Tibial artery (tissue), 4 donors: ENCODE results near the gene CXCL11.

ENCODE experiments used
- DNase-seq, 2 donors: peaks; one replicate each; pipeline ENCODE4 v3.0.0-alpha.2; 2019
- H3K27ac ChIP-seq, 2 donors: fragments of 200-600 bp; sonication (generic) in 1 of 2; 1 replicate in 1 of 2; 2 replicates in 1 of 2; pipeline ENCODE4 v1.5.1; 2018 to 2019; ENCODE audit warnings: mild to moderate bottlenecking in 1 of 2
- H3K27me3 ChIP-seq, 2 donors: fragments of 200-600 bp; sonication (generic) in 1 of 2; one replicate each; pipeline versions ENCODE4 v1.5.1 to v1.6.0; 2016 to 2019
- H3K36me3 ChIP-seq, 3 donors: fragments of 200-600 bp; sonication (generic) in 2 of 3; one replicate each; pipeline ENCODE4 v1.5.1; 2016 to 2019; ENCODE audit warnings: mild to moderate bottlenecking in 2 of 3
- H3K4me1 ChIP-seq, 4 donors: fragments of 200-600 bp; sonication (generic) in 2 of 4; 1 replicate in 3 of 4; 2 replicates in 1 of 4; pipeline ENCODE4 v1.5.1; 2016 to 2019
- H3K4me3 ChIP-seq, 2 donors: fragments of 200-600 bp; sonication (generic) in 1 of 2; 1 replicate in 1 of 2; 2 replicates in 1 of 2; pipeline ENCODE4 v1.5.1; 2018 to 2019; ENCODE audit warnings: mild to moderate bottlenecking in 2 of 2
- H3K9me3 ChIP-seq, 3 donors: fragments of 200-600 bp; sonication (generic) in 1 of 3; one replicate each; pipeline ENCODE4 v1.5.1; 2016 to 2019
- intact Hi-C: fragments of 100-400 bp; cut with DNase I; formaldehyde crosslinking; loops from one replicate; pipeline ENCODE4 v1.15.0; 2023; ENCODE audit warnings: low total_unique reads
- TF ChIP-seq, protein P1 (sequence below), 2 experiments: fragments of 200-600 bp in 1 of 2; fragments of 450-650 bp in 1 of 2; IDR thresholded peaks; one replicate each; pipeline ENCODE4 v1.5.1; 2017 to 2019; ENCODE audit warnings: antibody characterized with exemption in 2 of 2, mild to moderate bottlenecking in 1 of 2, moderate library complexity in 1 of 2

Gene CXCL11

GRCh38 chr4:76061421-76061820, 25.6 kb upstream of the CXCL11 start:
- intact Hi-C loops, result no loop called here
- Histone ChIP-seq H3K27ac (no peak overlapping the region), H3K4me1 (no peaks in the 10 kb centered on the region), H3K27me3 (peaks cover 0 to 2% of the 10 kb centered on the region in 2 donors), H3K4me3 (no peak overlapping the region), H3K9me3 (no peaks in the 10 kb centered on the region), H3K36me3 (no peaks in the 10 kb centered on the region)
- DNase-seq, result no peak
- TF ChIP-seq, protein P1, sequence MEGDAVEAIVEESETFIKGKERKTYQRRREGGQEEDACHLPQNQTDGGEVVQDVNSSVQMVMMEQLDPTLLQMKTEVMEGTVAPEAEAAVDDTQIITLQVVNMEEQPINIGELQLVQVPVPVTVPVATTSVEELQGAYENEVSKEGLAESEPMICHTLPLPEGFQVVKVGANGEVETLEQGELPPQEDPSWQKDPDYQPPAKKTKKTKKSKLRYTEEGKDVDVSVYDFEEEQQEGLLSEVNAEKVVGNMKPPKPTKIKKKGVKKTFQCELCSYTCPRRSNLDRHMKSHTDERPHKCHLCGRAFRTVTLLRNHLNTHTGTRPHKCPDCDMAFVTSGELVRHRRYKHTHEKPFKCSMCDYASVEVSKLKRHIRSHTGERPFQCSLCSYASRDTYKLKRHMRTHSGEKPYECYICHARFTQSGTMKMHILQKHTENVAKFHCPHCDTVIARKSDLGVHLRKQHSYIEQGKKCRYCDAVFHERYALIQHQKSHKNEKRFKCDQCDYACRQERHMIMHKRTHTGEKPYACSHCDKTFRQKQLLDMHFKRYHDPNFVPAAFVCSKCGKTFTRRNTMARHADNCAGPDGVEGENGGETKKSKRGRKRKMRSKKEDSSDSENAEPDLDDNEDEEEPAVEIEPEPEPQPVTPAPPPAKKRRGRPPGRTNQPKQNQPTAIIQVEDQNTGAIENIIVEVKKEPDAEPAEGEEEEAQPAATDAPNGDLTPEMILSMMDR (IDR thresholded peaks at IDR 0.05), result no peak

DNA sequence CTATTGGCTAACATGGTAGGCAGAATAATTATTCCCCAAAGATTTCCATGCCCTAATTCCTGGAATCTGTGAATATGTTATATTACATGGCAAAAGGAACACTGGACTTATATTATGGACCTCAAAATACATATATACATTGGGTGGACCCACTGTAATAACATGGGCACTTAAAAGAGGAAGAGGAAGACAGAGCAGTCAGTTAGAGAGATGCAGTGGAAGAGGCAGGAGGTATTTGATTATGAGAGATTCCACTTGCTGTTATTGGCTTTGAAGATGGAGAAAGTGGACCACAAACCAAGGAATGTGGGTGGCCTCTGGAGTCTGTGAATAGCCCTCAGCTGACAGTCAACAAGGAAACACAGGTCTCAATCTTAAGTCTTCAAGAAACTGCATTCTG, 24.6 kb upstream of the CXCL11 start:
- H3K4me3 ChIP-seq, result no peak overlapping the region
- TF ChIP-seq, protein P1 (IDR thresholded peaks at IDR 0.05), result no peak
- H3K9me3 ChIP-seq, result no peaks in the 10 kb centered on the region
- no peaks in the 10 kb centered on the region for H3K4me1 ChIP-seq
- intact Hi-C loops, result no loop called here
- no peak for DNase-seq
- peaks cover 0 to 9% of the 10 kb centered on the region in 2 donors for H3K27me3 ChIP-seq
- no peak overlapping the region for H3K27ac ChIP-seq
- no peaks in the 10 kb centered on the region for H3K36me3 ChIP-seq

DNA sequence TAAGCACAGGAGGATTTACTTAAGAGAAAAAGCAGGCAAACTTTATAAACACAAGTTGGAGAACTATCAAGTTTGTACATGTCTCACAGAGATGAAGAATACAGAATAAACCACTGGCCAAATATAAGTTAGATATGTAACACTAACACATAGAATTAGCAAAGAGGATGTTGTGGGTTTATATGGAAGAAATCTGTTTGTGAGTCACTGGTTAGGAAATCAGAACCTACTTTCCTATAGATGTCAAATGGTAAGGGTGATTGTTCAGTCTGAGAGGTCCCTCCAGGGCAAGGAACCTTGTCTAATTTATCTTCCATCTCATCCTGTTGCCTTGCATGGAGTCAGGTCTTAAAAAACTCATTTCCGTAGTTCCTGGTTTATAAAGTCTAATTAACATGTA, 23.9 kb upstream of the CXCL11 start:
- H3K4me1 ChIP-seq, result no peaks in the 10 kb centered on the region
- H3K4me3 ChIP-seq, result no peak overlapping the region
- no peaks in the 10 kb centered on the region for H3K36me3 ChIP-seq
- no peaks in the 10 kb centered on the region for H3K9me3 ChIP-seq
- H3K27ac ChIP-seq, result no peak overlapping the region
- no peak for DNase-seq
- intact Hi-C loops, result no loop called here
- peaks cover 0 to 13% of the 10 kb centered on the region in 2 donors for H3K27me3 ChIP-seq
- TF ChIP-seq, protein P1 (IDR thresholded peaks at IDR 0.05), result no peak

DNA sequence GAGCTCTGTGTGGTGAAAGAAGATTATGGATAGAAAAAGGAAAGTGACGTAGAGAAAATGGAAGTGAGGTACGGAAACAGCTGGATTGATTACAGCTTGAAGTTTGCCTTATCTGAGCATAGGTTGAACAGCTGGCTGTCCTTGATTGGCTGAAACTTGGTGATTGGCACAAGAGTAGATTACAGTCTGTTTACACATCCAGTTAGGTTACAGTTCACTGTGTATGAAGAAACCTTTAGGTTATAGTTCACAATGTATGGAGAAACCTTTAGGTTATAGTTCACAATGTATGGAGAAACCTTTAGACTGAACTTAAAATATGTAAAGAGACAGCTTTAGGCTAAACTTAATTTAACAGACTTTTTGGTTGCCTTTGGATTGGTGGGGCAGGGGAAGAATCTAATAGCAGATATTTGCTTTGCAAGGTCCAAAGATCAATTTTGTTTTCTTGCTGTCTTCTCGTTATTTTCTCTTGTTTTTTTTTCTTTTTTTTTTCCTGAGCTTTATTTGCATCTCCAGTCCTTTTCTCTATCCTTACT, 23.1 kb upstream of the CXCL11 start:
- intact Hi-C loops, result no loop called here
- TF ChIP-seq, protein P1 (IDR thresholded peaks at IDR 0.05), result no peak
- peaks cover 0 to 17% of the 10 kb centered on the region in 2 donors for H3K27me3 ChIP-seq
- H3K4me3 ChIP-seq, result no peak overlapping the region
- no peak for DNase-seq
- H3K4me1 ChIP-seq, result no peaks in the 10 kb centered on the region
- no peaks in the 10 kb centered on the region for H3K36me3 ChIP-seq
- H3K9me3 ChIP-seq, result no peaks in the 10 kb centered on the region
- H3K27ac ChIP-seq, result no peak overlapping the region

GRCh38 chr4:76058302-76058701, 22.4 kb upstream of the CXCL11 start:
- no peak for DNase-seq

More at GRCh38 chr4:76058302-76058701, 22.4 kb upstream of the CXCL11 start:
- H3K27me3 ChIP-seq, result peaks cover 0 to 17% of the 10 kb centered on the region in 2 donors
- no peak overlapping the region for H3K4me3 ChIP-seq
- no peaks in the 10 kb centered on the region for H3K36me3 ChIP-seq
- TF ChIP-seq, protein P1 (IDR thresholded peaks at IDR 0.05), result no peak
- H3K27ac ChIP-seq, result no peak overlapping the region
- no peaks in the 10 kb centered on the region for H3K4me1 ChIP-seq
- intact Hi-C loops, result no loop called here
- H3K9me3 ChIP-seq, result no peaks in the 10 kb centered on the region
